A673 (cell line): Measurements from ENCODE around the gene NCCRP1.

Source experiments
- EZH2 ChIP-seq: fragments of 200-600 bp; sonication (generic); IDR thresholded peaks from 2 replicates; pipeline ENCODE4 v1.6.1; 2017; ENCODE audit warnings: borderline replicate concordance, low read depth, mild to moderate bottlenecking, mixed read lengths, antibody characterized with exemption, low read length; ENCODE audit not compliant: poor library complexity, severe bottlenecking
- TF ChIP-seq, protein P1 (sequence below): fragments of 300-800, 200-600 bp; sonication (generic); conservative IDR thresholded peaks from 2 replicates; pipeline ENCODE4 v1.5.1; 2017; ENCODE audit warnings: low read depth, mild to moderate bottlenecking, antibody characterized with exemption, low read length, moderate library complexity, mixed read lengths

DNA sequence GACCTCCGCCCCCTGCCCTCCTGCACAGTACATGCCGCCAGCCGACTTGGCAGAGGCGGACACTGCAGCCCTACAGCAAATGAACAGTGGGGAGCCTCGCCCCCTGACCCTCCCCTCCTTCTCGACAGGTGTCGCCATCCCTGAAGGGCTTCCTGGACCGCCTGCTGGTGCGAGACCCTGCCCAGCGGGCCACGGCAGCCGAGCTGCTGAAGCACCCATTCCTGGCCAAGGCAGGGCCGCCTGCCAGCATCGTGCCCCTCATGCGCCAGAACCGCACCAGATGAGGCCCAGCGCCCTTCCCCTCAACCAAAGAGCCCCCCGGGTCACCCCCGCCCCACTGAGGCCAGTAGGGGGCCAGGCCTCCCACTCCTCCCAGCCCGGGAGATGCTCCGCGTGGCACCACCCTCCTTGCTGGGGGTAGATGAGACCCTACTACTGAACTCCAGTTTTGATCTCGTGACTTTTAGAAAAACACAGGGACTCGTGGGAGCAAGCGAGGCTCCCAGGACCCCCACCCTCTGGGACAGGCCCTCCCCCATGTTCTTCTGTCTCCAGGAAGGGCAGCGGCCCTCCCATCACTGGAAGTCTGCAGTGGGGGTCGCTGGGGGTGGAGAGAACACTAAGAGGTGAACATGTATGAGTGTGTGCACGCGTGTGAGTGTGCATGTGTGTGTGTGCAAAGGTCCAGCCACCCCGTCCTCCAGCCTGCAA, 18.3 kb upstream of the NCCRP1 start:
- TF ChIP-seq, protein P1, sequence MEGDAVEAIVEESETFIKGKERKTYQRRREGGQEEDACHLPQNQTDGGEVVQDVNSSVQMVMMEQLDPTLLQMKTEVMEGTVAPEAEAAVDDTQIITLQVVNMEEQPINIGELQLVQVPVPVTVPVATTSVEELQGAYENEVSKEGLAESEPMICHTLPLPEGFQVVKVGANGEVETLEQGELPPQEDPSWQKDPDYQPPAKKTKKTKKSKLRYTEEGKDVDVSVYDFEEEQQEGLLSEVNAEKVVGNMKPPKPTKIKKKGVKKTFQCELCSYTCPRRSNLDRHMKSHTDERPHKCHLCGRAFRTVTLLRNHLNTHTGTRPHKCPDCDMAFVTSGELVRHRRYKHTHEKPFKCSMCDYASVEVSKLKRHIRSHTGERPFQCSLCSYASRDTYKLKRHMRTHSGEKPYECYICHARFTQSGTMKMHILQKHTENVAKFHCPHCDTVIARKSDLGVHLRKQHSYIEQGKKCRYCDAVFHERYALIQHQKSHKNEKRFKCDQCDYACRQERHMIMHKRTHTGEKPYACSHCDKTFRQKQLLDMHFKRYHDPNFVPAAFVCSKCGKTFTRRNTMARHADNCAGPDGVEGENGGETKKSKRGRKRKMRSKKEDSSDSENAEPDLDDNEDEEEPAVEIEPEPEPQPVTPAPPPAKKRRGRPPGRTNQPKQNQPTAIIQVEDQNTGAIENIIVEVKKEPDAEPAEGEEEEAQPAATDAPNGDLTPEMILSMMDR, result no peak
- TF ChIP-seq EZH2, result no peak
